GM12872 (cell line): ENCODE data around the gene GSTM2.

ENCODE experiments used
- CTCF ChIP-seq: IDR thresholded peaks from 3 replicates; pipeline ENCODE4 v1.5.1; 2011; ENCODE audit warnings: low read depth, mild to moderate bottlenecking, low read length, moderate library complexity; ENCODE audit not compliant: insufficient read depth

GSTM2 gene

GRCh38 chr1:109667452-109668122 lies at the start of gene GSTM2:
Gene GSTM2, plus strand, starts transcription at chr1:109668057. Its CDS starts 59 bp downstream, at chr1:109668116.
- TF ChIP-seq CTCF = no peak

- no peak for TF ChIP-seq CTCF
Observed at GRCh38 chr1:109618661-109619575, 48.9 kb upstream of the GSTM2 start.

GRCh38 chr1:109619576-109620400 lies 48.1 kb upstream of the GSTM2 start, which contains the start of the genes AMPD2 and GNAT2:
Gene AMPD2, plus strand, starts transcription at chr1:109619837. Its CDS starts 1,339 bp downstream, at chr1:109621176.
Gene GNAT2, minus strand, starts transcription at chr1:109619616. Its CDS starts 6,746 bp downstream, at chr1:109612870.
- TF ChIP-seq CTCF = no peak

- TF ChIP-seq CTCF = no peak
Observed at GRCh38 chr1:109620401-109620791, 47.5 kb upstream of the GSTM2 start.

- no peak for TF ChIP-seq CTCF
Observed at GRCh38 chr1:109620841-109621286, 47.0 kb upstream of the GSTM2 start.

GRCh38 chr1:109621379-109622136 lies 46.3 kb upstream of the GSTM2 start:
- TF ChIP-seq CTCF = no peak
